ENCODE data around the gene ZNF652.
"Not testable (repeated sequence)": the region's sequence is repeated elsewhere in the genome, so short reads cannot be mapped to it uniquely, and the experiment has no call there.

DNA sequence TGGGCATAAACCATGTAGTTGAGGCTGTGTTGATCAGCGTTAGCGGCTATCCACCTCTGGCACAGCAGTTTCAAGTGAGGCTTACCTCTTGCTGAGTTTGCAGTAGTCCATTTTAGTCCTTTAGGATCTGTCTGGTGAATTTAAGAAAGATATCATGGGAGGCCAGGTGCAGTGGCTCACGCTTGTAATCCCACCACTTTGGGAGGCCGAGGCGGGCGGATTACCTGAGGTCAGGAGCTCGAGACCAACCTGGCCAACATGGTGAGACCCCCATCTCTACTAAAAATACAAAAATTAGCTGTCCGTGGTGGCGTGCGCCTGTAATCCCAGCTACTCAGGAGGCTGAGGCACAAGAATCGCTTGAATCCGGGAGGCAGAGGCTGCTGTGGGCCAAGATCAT is 86.1 kb downstream of the ZNF652 start:
- TF ChIP-seq, protein P1, sequence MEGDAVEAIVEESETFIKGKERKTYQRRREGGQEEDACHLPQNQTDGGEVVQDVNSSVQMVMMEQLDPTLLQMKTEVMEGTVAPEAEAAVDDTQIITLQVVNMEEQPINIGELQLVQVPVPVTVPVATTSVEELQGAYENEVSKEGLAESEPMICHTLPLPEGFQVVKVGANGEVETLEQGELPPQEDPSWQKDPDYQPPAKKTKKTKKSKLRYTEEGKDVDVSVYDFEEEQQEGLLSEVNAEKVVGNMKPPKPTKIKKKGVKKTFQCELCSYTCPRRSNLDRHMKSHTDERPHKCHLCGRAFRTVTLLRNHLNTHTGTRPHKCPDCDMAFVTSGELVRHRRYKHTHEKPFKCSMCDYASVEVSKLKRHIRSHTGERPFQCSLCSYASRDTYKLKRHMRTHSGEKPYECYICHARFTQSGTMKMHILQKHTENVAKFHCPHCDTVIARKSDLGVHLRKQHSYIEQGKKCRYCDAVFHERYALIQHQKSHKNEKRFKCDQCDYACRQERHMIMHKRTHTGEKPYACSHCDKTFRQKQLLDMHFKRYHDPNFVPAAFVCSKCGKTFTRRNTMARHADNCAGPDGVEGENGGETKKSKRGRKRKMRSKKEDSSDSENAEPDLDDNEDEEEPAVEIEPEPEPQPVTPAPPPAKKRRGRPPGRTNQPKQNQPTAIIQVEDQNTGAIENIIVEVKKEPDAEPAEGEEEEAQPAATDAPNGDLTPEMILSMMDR (conservative IDR thresholded peaks at IDR 0.05; ENCODE audit: low read depth, low read length): not testable (repeated sequence)
- TF ChIP-seq EZH2 (IDR thresholded peaks at IDR 0.05; ENCODE audit: borderline replicate concordance, low read depth, low read length, poor library complexity, severe bottlenecking): not testable (repeated sequence)
